NCI-H748 treated with DMSO at 0.1 percent for 48 hours (cell line): Measurements from ENCODE around the gene INPP5J.
"Not testable (repeated sequence)": the region's sequence is repeated elsewhere in the genome, so short reads cannot be mapped to it uniquely, and the experiment has no call there.

Source experiments
- DNase-seq: peaks from one replicate; lab custom pipeline; 2025; lab: John Stamatoyannopoulos, UW

INPP5J gene

DNA sequence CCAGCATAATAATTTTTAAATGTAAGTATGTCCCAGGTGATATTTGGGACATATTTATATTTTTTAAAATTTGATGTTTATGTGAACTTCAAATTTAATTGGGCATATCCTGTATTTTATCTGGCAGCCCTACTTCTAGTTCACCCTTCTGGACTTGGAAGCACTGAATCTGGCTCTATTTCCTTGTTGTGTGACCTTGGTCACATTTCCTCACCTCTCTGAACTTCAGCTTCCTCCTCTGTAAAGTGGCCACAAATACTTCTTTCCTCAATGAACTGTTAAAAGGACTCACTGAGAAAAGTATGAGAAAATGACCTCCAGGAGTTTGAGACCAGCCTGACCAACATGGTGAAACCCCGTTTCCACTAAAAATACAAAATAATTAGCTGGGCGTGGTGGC is 29.1 kb downstream of the INPP5J start:
- DNase-seq: no peak

DNA sequence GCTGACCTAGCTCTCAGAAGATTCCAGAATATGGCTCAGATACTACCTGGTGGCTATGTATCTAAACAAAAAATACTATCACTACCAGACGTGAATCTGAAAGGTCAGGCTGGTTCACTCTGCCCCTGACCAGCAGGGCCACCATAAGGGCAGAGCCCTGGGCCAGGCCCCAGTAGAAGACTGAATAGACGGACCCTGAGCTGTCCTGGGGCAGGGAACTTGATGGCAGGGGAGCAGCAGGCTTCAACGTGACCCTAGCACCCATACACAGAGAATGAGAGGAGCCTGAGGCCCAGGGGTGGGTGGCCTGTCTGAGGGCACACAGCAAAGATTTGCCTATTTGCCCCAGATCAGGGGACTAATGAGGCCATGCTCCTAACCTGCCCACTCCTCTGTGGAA is 30.6 kb downstream of the INPP5J start:
- no peak for DNase-seq

DNA sequence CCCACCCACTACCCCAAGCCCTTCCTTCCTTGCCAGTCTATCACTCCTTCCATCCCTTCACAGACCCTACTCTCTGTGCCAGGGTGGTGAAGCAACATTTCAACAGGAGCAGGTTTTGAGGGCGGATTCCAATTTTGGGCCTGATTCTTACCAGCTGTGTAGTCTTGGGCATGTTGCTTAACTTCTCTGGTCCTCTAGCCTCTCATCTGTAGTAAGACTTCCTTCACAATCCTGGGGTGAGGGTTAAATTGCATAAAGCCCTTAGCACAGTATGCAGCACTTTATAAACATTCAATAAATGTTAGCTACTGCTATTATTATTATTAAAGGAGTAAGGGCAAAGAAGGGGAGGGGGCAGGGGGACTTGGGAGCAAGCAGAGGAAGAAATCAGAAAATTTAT is 32.2 kb downstream of the INPP5J start:
- DNase-seq: no peak

DNA sequence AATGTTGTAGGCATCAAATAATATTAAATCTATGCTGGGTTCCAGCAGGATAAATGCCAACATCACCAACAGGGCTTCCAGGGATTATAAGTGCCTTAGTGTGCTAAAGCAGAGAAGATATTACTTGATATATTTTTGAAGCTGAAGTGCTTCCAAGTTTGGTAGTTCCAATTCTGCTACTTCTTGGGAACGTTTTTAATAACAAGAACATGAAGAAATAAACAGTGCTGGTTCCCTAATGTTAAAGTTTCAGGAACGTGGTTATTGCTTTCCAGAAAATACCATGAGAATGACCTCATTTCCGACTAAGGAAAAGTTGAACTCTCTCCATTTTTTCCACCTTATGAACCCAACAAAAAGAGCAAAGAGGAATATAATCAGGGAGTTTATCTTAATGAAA is 32.7 kb downstream of the INPP5J start:
- DNase-seq: no peak

DNA sequence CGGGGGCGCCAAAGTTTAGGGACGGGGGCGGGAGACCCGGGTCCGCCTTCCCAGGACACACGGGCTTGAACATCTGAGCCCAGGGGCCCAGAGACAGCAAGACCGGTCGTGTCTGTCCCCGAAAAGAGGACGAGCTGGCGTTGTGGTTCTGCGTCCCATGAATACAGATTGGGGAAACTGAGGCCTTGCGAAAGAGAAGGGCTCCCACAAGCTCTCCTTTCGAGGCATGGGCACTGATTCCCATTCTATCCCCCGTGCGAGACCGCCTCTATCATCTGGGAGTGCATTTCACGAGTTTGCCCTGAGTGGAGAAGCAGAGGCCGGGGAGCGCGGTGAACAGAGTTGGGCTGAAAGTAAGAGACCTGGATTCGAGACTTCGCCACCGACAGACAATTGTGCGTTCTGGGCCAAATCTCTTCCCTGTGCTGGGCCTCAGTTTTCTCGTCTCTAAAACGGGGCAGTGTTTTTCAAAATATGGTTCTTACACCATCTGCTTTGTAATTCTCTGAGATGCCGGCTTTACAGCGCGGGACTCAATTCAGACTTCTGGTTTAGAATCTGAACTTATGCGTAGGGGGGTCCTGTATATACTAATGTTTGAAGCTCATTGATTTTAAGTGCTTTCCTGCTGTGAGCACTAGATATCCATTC is 37.7 kb downstream of the INPP5J start:
- DNase-seq: no peak

DNA sequence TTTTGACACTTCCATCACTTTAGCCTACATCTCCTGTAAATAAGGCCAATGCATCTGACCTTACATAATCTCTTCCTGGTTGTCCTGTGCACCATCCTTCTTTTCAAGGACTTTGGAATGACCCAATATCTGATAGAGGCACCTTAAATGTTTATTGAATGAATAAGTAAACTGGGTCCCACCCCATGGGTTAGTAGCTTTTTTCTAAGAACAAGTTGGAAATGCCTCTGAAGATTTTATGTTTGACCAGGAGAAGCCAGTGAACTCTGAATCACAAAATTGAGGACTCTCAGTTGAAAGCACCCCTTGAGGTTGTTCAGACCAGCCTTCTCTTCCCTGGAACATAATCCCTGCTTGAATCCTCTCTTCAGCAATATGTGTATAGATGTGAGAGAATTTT is 38.6 kb downstream of the INPP5J start:
- DNase-seq: no peak

DNA sequence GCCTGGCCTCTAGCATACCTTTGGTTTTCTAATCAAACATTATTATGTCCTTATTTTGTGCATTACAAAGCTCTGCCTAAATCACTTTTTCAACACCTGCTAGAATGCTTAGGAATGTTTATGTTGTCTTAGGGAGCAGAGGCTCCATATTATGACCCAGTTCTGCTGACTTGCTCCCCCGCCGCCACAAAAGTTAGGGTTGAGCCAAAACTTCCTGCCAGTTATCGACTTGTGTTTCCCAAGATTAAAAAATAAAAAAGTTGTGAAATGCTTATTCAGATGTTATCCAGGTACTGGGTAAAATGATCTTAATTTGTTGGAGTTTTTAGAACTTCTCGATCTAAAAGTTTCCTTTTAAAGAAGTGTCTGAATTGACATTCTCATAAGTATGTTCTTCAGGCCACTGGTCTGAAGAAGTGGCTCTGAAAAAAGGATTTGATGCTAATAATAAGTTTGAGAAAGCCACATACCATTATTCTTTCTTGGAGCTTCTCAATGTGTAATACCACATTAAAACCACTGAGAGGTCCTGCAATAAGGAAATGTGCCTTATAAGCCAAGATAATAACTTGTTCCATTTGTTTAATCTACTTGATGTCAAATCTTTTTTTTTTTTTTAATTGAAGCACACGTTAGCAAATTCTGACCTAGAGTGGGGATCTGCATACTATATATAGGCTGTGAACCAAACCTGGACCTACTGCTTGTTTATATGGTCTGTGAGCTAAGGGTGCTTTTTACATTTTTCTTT is 39.4 kb downstream of the INPP5J start:
- DNase-seq: no peak

DNA sequence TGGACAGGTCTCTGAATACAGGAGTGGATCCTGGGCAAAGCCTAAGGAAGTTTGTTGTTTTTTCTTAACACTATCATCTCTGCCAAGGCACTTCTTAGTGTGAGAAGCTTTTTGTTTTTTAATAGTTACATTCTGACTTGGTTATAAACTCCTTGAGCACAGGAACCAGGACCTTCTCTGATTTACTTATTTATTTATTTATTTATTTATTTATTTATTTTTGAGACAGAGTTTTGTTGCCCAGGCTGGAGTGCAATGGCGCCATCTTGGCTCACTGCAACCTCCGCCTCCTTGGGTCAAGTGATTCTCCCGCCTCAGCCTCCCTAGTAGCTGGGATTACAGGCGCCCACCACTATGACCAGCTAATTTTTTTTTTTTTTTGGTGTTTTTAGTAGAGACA is 48.2 kb downstream of the INPP5J start:
- no peak for DNase-seq

DNA sequence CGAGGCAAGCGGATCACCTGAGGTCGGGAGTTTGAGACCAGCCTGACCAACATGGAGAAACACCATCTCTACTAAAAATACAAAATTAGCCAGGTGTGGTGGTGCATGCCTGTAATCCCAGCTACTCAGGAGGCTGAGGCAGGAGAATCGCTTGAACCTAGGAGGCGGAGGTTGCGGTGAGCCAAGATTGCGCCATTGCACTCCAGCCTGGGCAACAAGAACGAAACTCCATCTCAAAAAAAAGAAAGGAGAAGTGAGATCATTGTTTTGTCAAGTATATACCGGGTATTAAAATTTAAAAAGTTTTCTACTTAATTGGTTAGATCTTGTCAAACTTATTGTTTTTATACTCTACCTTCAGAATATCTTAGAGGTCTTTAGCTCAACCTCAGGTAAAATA is 49.0 kb downstream of the INPP5J start:
- DNase-seq: not testable (repeated sequence)

DNA sequence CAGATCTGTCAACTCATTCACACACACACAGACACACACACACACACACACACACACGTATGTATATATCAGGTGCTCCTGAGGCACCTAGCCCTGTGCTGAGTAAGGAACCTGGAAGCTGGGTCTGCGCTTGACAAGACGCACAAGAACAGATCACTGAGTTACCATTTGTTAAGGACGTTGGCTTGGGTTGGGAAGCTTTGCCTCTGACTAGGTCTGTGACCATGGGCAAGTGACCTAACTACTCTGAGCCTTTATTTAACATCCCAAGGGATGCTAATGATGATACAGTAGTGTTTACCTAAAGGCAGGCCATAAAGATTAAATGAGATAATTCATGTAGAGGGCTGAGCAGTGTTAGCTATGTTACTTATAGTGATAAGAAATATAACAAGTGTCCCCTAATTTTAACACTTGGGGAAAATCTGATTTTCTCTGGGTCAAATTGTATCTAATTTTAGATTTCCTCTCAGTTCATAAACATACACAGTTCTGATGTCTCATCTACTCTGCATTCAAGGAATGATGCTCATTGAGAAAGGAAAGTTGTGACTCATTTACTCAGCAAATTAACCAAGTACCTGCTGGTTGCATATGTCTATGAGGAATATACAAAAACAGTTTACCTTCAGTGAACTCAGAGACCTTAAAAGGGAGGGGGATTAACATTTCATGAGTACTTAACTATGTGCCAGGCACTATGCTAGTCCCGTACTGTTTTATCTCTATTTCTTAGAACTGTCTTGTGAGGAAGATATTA is 50.8 kb downstream of the INPP5J start:
- no peak for DNase-seq

DNA sequence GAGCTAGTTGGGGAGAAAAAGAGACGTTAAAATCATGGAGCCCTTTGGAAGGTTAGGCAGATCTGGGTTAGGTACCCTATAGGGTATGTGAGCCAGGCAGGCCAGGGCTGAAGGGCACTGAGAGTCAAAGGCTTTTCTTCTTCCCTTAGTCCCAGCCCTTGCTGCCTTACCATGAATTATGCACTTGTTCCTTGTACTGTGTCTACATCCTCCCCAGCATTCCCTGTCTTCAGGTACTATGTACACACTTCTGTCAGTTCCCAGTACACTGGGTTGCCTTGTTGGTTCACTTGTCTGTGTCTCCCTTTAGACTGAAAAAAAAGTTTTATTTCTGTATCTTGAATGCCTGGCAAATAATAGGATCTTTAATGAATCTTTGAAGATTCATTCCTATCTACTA is 54.2 kb downstream of the INPP5J start:
- DNase-seq: no peak

DNA sequence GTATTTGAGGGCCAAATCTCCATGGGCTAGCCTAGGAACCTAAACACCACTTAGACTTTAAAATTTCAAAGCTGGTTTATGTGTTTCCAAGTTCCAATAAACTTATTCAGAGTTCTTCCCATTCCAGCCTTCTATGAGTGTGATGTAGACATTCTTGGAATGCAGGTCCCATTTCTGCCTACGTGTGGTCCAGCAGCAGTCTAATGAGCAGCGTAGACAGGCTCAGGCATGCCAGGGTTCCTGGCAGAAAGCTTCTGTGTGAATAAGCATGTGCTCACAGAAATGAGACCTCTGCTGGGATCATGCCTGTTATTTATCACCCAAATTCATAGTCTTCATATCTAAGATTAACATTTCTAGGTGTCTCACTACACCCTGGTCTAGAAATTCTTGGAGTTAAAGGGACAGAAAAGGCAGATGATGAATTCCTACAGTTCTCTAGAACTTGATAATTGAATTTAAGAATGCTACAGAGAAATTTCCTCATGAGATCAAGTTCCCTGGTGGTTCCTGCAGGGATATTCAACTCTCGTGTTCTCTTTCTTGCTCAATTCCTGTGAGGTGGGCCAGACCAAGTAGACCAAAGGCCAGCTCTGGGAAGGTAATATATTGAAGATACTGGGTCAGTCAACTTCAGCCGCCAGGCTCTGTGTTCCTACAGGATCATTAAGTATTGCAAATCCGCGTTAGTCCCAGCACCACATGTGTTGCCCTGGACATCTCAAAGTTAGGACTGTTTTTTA is 54.8 kb downstream of the INPP5J start:
- no peak for DNase-seq

DNA sequence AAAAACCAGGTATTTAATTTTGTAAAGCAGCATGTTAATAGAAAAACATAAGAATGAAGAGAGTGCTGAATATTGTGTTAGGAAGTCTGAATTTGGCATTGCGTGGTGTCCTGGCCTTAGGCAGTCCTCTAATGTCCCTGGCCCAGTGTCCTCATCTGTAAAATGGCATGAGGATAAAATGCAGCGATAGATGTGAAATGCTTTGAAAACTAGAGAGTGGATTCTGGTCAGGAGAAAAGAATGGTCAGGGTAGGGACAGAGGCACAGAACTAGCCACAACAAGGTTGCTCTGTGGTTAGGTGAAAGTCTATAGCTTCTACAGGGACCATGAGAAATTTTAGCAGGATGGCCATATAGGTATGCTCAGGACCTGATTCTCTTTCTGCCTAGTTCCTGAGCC is 56.1 kb downstream of the INPP5J start:
- no peak for DNase-seq

DNA sequence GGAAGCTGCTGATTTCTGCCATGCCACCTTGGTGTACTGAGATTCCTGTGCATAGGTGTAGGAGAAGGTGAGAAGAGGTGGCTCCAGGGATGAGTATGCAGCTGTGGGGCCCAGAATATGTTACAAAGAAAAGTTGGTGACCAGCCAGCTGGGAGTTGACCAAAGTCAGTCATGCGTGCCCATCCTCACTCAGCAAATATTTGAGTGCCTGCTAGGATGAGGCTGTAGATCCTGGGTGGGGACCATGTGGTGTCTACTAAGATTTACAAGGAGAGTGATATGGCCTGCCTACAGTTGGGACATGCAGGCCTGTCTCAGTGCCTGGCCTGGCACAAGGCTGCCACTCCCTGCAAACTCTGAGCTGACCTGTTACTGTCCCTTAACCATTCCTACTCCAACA is 56.6 kb downstream of the INPP5J start:
- no peak for DNase-seq

DNA sequence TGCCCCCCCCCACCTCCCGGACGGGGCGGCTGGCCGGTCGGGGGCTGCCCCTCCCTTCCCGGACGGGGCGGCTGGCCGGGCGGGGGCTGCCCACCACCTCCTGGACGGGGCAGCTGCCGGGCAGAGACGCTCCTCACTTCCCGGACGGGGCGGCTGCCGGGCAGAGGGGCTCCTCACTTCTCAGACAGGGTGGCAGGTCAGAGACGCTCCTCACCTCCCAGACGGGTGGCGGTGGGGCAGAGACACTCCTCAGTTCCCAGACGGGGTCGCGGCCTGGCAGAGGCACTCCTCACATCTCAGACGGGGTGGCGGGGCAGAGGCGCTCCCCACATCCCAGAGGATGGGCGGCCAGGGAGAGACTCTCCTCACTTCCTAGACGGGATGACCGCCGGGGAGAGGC is 61.2 kb downstream of the INPP5J start:
- no peak for DNase-seq
